Heart left ventricle (tissue), 13 donors: ENCODE measurements around the gene INSIG2.

ENCODE experiments used
- POLR2A ChIP-seq, 2 donors: fragments of 450-650 bp; IDR thresholded peaks; one replicate each; pipeline ENCODE4 v1.6.1; 2017; ENCODE audit warnings: antibody characterized with exemption in 2 of 2, mild to moderate bottlenecking in 2 of 2, moderate library complexity in 2 of 2
- TF ChIP-seq, protein P1 (sequence below), 12 donors: fragments of 200-600 bp; sonication (generic) in 4 of 12; IDR thresholded peaks; one replicate each; pipeline versions ENCODE4 v1.5.0 to v1.8.0; 2018 to 2022; ENCODE audit warnings: antibody characterized with exemption in 12 of 12, mild to moderate bottlenecking in 5 of 12
- donor health status: ischemic (EF 13 %, LVEDD 7.1; RV severe dilation, severe dysfunction).
- donor health status: DM: no; HTN: yes; CAD: no.
- donor health status: DM: no; HTN: no; CAD: no.
- donor health status: ischemic (EF 25% LVEDD 6.9; RV normal size, moderate dysfunction).
- donor health status: ischemic (EF 25% LVEDD 5.7; RV mildly dilated, moderate dysfunction).
- donor health status: ischemic (EF 35%, LVEDD 5.7; RV mildly dilated, moderate dysfunction).
- donor health status: nonischemic (EF 11% LVEDD 7.7; RV severe dilation, severe dysfunction).
- donor health status: DM: yes; HTN: yes; CAD: no.
- donor health status: PGD.
- donor health status: ischemic (EF 29% LVEDD 5.4; RV normal size, mild dysfunction).
- donor health status: nonischemic (EF 23%, LVEDD 6.1; RV moderate dilation, normal function).

- TF ChIP-seq POLR2A (IDR thresholded peaks at IDR 0.05) = no peak
- TF ChIP-seq, protein P1, sequence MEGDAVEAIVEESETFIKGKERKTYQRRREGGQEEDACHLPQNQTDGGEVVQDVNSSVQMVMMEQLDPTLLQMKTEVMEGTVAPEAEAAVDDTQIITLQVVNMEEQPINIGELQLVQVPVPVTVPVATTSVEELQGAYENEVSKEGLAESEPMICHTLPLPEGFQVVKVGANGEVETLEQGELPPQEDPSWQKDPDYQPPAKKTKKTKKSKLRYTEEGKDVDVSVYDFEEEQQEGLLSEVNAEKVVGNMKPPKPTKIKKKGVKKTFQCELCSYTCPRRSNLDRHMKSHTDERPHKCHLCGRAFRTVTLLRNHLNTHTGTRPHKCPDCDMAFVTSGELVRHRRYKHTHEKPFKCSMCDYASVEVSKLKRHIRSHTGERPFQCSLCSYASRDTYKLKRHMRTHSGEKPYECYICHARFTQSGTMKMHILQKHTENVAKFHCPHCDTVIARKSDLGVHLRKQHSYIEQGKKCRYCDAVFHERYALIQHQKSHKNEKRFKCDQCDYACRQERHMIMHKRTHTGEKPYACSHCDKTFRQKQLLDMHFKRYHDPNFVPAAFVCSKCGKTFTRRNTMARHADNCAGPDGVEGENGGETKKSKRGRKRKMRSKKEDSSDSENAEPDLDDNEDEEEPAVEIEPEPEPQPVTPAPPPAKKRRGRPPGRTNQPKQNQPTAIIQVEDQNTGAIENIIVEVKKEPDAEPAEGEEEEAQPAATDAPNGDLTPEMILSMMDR (IDR thresholded peaks at IDR 0.05) = no peak
These were observed 31.0 kb downstream of the INSIG2 start for GRCh38 chr2:118119158-118119727.
